Measurements from ENCODE around the gene IER2.

IER2 gene, protein sequence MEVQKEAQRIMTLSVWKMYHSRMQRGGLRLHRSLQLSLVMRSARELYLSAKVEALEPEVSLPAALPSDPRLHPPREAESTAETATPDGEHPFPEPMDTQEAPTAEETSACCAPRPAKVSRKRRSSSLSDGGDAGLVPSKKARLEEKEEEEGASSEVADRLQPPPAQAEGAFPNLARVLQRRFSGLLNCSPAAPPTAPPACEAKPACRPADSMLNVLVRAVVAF

DNA sequence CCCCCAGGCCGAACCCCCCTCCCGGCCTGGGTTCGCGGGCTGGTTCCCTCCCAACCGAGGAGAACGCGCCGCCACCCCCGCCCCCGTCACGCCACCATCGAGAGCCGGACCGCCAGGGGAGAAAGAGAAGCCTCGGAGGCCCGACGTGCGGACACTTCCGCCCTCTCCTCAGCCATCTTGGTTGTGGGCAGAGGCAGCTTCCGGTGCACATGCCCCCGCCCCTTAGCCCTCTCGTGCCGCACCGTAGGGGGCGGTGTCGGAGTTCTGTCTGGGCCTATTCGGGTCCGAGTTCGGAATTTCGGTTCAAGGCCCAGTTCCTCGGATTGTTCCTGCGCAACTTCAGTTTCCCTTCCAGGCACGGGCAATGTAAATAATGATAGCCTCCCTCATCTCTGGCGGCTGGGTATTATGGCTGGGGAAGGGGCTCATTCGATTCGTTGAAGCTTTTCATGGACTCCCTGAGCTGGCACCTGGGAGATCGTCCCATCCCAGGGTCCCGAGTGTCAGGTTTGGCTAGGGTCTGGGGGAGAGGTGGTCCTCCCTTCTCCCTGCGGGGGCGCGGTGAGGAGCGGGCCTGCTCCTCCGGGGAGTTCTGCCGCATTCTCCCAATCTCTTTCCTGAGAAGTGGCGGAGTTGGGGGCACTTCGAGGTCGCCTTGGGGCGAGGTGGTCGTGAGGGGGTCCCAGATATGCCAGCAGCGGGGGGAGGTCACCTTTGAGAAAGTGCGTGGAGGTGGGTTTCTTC, at the start of gene IER2, which contains the start of gene STX10:
IER2 (plus strand) TSS at position 225 of the 744 bp plus-strand sequence. CDS start 2,776 bp downstream, outside the sequence.
STX10 (minus strand) TSS at position 189 of the 744 bp plus-strand sequence. CDS start 202 bp downstream, outside the sequence.
- DNase-seq (ENCODE audit: low spot score): peak; percentile 94

DNA sequence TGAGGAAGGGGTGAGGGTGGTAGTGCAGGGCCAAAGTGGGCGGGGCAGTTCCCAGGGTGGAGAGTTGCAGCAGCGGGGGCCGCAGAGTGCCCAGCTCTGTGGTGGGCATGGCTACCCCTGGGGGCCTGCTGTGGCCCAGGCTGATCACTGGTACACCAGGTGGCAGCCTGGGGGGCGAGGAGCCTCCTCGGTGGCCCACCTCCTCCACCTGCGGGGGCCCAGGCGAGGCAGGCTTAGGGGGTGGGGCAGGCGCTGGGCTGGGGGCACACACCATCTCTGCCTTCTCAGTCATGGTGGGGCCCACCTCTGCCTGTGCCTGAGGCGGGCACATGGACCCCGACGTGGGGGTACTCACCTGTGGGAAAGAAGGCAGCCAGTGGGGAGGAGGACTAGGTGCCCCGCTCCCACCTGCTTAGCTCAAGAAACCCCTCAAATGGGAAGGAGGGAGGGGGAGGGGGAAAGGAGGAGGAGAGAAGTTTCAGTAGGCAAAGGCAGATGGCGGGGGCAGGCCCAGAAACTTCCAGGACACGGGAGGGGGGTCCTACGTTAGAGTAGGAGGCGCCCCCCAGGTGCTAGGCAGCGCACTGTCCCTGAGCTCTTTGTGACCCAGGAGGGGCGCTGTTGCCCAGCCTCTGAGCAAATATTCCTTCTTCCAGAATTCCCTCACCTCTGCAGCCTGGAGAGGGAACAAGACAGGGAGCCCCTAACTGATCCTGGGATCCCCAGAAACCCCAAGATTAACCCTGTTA, 49.2 kb upstream of the IER2 start:
- DNase-seq (ENCODE audit: low spot score): no peak

DNA sequence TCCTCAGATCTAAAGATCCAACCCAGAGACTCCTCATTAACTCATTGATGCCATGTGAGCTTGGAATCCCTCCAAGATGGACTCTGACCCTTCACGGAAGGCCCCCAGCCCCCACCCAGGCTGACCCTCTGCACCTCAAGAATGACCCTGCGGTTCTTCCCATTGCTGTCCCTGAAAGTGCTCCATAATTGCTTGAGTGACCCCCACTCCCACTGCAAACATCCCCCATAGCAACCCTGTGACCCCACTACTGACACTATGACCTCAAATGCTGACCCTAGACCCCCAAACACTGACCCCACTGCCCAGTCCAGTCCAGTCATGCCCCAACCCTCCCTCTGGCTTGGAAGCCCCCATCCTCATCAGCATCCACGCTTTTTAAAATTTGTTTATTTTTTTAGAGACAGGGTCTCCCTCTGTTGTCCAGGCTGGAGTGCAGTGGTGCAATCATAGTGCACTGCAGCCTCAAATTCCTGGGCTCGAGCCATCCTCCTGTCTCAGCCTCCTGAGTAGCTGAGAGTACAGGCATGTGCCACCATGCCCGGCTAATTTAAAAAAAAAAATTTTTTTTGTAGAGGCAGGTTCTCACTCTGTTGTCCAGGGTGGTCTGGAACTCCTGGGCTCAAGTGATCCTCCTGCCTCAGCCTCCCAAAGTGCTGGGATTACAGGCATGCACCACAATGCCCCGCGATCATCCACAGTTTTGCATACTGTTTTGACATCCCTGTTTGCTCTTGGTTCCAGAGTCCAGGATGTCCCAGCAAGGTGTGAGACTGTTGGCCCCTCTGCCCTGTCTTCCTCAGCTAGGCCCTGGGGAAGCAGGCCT, 48.4 kb upstream of the IER2 start:
- DNase-seq (ENCODE audit: low spot score): no peak

DNA sequence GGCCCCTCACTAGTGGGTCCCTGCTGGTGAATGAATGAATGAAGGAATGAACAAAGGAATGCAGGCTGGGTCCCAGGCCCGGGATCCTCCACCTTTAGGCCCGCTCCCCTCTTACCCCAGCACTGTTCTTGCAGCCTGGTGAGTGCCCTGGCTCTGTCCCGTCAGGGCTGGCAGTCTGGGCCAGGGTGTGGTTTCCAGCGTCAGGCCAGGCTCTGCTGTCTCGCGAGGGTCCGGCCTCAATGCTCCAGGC, 47.9 kb upstream of the IER2 start:
- no peak for DNase-seq (ENCODE audit: low spot score)

DNA sequence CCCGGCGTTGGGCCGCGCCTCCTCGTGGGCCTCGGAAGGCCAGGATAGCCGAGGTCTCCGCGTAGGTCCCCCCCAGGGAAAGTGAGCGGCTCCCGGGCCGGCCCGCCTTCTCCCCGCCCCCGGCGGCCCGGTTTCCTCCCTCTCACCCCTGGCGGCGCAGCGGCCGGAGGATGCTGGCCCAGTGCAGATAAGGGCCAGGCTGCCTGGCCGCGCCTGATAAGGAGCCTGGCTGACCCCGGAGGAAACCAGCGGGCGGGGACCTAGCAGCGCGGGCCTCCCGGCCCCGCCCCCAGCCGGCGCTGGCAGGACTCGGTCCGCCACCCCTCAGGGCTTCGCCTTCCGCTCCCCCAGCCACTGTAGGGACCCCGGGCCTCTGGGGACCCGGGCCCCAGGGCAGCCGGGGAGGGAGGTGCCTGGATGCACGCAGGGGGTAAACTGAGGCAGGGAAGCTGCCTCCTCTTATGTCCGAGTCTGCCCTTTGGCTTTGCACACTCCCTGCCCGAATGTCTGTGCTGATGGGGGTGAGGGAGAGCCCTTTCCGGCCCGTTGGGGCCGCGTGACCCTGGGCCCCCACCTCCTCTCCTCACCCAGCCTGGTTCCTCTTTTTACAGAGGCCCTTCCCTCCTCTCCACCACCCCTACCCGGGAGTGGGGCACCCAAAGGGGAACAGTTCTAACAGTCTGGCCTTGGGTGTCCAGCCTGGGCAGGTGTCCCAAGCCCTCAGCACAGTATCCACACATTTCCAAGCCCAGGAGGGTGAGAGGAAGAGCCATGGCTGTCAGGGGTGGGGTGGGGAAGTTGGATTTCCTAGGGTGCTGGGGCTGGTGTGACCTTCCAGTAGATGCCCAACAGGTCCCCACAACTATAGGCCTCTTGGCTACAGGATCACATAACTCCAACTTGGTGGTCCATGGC, 47.3 kb upstream of the IER2 start, which contains the start of gene LYL1:
LYL1 (minus strand) TSS at position 193 of the 915 bp plus-strand sequence. CDS start 1,687 bp downstream, outside the sequence.
- no peak for DNase-seq (ENCODE audit: low spot score)

DNA sequence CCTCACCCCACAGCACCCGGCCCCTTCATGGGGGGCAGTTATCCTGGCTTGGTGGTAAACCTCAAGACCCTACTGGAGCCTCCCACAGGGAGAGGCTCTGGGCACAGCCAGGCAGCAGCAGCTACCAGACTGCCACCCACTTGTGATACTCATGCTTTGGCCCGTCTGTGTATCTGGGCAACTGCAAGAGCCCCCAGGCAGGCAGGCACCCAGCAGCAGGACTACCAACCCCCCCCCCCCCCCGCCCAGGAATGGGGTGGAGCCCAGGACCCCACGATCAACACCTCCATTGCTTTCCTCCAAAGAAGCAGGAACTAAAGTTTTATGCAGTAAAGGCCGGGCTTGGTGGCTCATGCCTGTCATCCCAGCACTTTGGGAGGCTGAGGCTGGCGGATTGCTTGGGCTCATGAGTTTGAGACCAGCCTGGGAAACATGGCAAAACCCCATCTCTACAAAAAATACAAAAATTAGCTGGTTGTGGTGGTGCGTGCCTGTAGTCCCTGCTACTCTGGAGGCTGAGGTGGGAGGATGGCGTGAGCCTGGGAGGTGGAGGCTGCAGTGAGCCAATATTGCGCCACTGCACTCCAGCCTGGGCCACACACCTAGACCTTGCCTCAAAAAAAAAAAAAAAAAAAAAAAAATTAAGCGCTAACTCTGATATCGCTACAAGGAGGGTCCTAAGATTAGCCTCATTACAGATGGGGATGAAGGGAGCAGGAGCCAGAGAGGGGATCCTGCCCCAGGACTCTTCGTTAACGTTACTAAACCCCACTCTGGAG, 46.4 kb upstream of the IER2 start:
- DNase-seq (ENCODE audit: low spot score): no peak

DNA sequence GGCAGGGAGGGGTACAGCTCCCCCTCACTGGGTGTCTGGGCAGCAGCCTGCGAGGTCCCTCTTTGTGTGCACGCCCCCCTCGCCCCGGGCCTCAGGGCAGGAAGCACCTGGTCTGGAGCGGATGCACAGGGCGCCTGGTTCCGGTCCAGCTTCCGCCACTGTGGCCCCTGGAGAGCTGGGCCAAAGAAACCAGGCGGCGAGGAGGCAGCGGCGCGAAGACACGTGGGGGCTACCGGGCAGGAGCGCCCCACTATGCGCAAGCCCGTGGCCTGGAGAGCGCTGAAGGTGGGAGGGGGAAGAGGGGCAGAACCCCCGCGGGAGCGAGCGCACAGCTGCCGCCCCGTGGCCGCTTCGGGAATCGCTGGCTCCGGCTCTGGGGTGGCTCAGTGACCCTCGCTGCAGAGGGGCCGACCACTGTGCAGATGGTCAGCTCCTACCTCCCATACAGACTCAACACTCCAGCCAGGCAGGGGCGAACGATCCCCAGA, 45.8 kb upstream of the IER2 start:
- DNase-seq (ENCODE audit: low spot score): peak; percentile 59

DNA sequence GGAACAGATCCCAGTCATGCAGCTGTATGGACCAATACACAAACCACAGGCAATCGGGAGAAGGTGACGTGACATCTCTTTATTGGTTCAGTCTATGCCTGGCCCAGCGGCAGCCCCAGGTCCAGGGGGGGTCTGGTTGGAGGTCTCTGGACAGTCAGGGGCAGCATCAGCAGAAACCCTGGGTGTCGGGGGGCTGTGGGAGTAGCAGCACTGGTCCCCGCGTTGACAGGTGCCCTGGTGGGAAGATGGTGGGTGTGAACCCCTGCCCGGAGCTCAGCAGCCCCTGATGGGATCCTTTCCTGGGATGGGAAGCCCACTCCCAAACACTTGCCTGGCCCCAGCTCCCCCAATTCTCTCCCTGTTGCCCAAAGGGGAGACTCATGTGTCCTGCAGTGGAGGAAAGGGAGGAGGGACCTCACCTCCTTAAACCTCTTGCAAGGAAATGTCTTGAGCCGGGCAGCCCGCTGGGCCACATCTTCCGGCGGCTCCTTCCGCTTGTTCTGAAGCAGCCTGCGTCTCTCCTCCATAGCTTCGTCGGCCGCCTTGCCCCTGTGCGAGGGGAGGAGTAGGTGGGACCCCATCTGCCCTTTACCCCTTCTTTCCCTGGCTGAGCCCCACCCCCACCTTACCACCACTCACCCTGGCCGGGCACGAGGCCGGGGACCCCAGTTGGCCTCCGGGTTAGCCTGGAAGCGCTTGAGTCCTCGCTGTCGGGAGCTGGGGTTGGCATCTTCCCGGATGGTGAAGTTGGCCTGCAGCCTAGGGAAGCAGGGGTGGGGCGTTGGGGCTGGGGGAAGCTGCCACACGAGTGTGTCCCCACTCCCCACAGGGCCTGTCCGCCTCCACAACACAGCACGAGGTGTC, 45.1 kb upstream of the IER2 start:
- DNase-seq (ENCODE audit: low spot score): no peak

DNA sequence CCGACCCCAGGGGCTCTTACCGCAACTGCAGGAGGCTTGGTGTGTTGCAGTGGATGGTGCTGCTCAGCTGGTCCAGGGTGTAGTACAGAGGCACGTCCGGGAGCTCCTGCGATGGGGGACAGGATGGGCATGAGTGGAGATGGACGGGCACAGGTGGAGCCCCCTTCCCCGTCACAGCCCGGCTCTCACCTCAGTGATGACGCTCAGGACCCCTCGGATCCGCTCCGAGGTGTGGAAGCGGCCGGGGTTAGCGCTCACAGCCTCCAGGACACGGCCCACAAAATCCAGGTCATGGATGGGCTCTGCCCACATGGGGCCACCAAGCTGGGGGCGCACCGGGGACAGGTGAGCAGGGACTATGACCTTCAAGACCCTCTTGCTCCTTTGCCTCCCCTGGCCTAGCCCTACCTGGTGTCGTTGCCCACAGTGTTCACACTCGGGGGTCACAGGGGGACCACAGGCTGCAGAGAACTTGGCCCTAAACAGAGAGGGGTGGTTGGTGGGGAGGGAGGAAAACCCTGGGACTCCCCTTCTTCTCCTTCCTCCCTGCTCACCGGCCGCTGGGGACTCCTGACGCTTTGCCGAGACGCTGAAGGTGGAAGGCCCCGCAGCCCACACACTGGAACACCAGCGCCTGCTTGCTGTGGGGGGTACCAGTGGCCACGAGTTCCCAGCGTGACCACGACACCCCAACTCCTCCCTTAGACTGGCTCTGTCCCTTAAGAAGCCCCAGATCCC, 40.7 kb upstream of the IER2 start:
- no peak for DNase-seq (ENCODE audit: low spot score)

DNA sequence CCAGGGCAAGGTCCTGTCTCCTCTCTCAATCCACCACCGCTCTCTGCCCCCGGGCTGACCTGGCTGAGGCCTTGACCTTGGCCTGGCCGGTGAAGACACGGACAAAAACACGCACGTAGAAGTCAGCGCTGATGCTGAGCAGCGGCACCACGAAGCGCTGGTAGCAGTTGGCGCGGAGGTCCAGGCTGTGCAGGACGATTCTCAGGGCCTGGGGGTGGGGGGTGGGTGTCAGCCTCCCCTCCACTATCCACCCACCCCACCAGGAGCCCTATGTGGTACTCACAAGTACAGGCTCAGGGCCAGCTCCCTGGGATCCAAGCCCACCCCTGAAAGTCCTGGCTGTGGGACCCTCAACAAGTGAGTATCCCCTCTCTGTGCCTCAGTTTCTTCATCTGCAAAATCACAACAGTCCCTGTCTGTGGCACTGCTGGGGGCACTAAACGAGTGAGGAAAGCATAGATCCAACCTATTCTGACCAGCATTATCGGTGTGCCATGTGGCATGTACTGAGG, 40.1 kb upstream of the IER2 start:
- no peak for DNase-seq (ENCODE audit: low spot score)

DNA sequence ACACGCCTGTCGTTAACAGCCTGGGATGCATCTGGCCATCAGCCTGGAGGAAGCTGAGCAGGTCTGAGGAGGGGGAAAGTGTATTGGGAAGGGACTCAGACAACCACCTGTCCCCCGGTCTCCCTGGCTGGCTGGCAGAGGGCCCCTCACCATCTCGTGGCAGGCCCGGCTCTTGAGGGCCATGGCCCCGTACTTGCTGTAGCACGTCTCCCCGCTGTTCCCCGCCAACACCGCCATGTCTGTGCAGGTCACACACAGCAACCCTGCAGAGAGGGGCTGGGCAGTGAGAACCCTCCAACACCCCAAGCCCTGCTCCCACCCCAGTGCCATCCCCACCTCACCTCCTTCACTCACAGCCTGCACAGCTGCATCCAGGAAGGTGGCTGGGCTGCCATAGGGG, 37.7 kb upstream of the IER2 start:
- no peak for DNase-seq (ENCODE audit: low spot score)

DNA sequence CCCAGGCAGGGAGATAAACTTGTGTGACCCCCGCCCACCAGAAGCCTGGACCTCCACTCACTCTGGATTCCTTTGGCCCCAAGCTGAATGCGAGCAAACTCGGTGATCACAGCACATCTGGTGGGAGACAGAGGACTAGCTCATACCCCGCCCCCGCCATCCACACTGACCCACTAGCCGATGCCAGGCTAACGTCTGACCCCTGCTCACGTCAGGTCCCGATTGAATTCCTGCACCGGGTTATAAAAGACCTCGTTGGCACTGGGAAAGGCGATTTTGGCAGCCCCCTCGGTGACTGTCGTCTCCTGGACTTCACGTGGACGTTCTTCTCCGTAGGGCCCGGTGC, 34.3 kb upstream of the IER2 start:
- DNase-seq (ENCODE audit: low spot score): no peak

DNA sequence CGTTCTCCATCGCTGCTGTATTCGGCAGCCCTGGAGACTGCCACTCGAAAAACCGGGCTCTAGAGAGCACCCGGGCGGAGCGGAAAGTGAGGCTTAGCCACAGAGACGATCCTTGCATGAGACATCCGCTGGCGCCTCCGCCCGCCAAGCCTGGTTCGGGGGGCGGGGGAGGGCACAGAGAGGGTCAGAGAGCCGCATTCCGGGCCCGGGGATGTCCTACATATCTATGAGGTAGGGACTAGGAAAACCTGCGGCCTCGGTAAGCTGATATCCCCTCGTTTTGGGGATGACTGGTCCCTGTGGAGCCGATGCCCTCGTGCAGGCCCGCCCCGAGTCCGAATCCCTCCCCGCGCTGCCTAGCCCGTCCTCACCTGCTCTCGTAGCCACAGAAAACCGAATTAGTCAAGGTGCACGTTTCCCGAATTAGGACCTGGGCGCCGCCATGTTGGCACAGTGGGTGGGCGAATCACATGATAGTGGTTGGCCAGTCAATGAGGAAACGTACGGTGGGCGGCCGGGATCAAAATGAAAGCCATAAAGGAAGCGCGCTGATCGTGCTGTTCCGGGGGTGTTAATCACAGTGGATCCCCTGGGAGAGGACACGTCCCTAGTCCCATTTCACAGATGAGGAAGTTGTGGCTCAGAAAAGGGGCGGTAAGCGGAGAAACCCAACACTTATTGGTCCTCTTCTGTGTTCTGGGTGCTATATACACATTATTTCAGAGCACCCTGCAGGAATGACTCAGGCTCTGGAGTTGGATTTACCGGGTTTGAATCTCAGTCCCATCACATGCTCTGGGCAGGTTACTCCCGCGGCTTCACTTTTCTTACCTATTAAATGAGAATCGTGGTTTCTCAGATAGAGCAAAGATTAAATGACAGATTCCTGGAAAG, 33.7 kb upstream of the IER2 start, which contains the start of gene TRMT1:
TRMT1 (minus strand) TSS at position 459 of the 894 bp plus-strand sequence; CDS start at position 118, 341 bp downstream.
- peak; percentile 90 for DNase-seq (ENCODE audit: low spot score)

DNA sequence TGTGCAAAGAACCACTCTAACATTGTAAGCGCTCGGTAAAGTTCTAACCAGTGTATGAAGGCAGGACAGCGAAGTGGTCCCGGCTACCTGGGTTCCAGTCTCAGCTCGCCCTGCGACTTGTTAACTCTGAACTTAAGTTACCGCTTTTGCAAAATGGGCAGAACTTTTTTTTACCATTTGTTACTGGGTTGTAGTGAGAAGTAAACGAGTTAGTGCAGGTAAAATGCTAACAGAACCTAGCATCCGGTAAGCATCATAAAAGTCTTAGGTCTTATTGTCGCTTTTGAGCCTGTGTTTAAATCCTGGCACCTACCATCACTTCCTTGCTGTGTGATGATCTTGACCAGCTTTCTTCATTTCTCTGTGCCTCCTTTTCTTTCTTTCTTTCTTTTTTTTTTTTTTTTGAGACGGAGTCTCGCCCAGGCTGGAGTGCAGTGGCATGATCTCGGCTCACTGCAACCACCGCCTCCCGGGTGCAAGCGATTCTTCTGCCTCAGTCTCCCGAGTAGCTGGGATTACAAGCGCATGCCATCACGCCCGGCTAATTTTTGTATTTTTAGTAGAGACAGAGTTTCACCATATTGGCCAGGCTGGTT, 32.9 kb upstream of the IER2 start:
- no peak for DNase-seq (ENCODE audit: low spot score)

DNA sequence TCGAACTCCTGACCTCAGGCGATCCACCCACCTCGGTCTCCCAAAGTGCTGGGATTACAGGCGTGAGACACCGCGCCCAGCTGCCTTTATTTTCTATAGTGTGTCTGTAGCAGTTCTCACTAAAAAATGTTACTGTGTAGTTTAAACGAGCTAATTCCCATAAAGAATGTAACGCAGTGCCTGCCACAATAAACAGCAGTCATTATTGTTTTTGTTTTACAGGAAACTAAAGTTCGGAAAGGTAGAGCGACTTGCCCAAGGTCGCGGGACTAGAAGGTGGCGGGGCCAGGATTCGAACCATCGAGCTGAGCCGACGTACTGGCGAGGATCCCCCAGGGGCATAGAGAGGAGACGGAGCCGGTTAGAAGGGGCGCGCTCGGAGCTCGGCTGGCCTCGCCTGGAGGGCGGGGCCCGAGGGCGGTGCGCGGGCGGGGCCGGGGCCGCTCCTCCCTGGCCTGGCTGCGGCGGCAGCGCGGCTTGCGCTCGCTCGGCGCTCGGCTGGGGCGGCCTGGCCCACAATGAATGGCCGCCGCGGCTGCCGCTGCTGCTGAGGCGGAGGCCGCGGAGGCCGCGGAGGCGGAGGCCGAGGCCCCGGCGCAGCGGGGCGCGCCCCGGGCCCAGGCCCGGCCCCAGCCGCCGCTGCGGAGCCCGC, 32.3 kb upstream of the IER2 start, which contains the start of gene NACC1:
NACC1 (plus strand) TSS at position 493 of the 652 bp plus-strand sequence. CDS start 16,944 bp downstream, outside the sequence.
- DNase-seq (ENCODE audit: low spot score): peak; percentile 89
